ENCODE measurements around the gene SYNE1.
"Not testable (repeated sequence)": the region's sequence is repeated elsewhere in the genome, so short reads cannot be mapped to it uniquely, and the experiment has no call there.

SYNE1 gene, protein sequence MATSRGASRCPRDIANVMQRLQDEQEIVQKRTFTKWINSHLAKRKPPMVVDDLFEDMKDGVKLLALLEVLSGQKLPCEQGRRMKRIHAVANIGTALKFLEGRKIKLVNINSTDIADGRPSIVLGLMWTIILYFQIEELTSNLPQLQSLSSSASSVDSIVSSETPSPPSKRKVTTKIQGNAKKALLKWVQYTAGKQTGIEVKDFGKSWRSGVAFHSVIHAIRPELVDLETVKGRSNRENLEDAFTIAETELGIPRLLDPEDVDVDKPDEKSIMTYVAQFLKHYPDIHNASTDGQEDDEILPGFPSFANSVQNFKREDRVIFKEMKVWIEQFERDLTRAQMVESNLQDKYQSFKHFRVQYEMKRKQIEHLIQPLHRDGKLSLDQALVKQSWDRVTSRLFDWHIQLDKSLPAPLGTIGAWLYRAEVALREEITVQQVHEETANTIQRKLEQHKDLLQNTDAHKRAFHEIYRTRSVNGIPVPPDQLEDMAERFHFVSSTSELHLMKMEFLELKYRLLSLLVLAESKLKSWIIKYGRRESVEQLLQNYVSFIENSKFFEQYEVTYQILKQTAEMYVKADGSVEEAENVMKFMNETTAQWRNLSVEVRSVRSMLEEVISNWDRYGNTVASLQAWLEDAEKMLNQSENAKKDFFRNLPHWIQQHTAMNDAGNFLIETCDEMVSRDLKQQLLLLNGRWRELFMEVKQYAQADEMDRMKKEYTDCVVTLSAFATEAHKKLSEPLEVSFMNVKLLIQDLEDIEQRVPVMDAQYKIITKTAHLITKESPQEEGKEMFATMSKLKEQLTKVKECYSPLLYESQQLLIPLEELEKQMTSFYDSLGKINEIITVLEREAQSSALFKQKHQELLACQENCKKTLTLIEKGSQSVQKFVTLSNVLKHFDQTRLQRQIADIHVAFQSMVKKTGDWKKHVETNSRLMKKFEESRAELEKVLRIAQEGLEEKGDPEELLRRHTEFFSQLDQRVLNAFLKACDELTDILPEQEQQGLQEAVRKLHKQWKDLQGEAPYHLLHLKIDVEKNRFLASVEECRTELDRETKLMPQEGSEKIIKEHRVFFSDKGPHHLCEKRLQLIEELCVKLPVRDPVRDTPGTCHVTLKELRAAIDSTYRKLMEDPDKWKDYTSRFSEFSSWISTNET (N-terminal part only)

DNA sequence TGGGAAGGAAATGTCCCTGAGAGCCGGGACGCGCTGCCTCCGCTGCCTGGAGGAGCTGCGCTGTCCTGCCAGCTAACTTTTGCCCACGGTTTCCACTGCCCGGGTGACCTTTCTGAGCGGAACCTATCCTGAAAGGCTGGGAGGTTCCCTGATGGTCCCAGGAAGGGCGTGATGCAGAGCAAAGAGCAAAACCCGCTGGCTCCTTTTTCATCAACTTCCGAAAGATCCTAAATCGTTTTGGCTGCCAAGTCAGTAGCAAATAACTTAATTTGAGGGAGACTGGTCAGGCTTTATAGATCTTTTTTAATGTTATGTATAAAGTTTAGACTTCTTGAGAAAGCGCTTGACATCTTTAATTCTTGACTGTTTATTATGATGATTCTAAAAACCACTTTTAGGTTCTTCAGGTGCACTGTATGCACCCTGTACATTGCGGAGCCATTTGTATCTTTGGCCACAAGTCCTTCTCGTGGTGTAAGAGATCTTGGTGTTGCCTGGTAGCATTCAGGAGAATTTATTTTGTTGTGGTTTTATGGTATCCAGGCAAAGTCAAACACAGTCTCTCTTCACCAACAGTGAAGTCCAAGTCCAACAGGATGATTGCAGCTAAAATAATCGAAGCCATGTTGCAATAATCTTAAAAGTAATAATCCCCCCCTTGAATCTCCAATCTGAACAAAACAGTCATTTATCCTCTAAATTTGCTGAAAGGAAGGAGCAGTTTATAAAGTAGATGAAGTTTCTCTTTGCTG lies at the start of gene SYNE1:
Gene SYNE1 (minus strand): TSS at position 67 of the 752 bp plus-strand sequence. CDS start 9,031 bp downstream, outside the sequence.
- Histone ChIP-seq H3K36me3 (ENCODE audit: control insufficient read depth, insufficient read depth, low read length) (no peaks in the 10 kb centered on the region), H3K9ac (ENCODE audit: low read length) (peak within 1 kb of the TSS; percentile 17), H3K4me3 (ENCODE audit: low read length) (peak within 1 kb of the TSS; percentile 72), H3K27me3 (ENCODE audit: control insufficient read depth, insufficient read depth, low read length) (peaks cover 3% of the 10 kb centered on the region), H3K4me1 (ENCODE audit: control insufficient read depth, insufficient read depth, low read length) (peaks cover 7% of the 10 kb centered on the region), H3K27ac (ENCODE audit: low read depth, low read length) (peak within 1 kb of the TSS; percentile 68)

DNA sequence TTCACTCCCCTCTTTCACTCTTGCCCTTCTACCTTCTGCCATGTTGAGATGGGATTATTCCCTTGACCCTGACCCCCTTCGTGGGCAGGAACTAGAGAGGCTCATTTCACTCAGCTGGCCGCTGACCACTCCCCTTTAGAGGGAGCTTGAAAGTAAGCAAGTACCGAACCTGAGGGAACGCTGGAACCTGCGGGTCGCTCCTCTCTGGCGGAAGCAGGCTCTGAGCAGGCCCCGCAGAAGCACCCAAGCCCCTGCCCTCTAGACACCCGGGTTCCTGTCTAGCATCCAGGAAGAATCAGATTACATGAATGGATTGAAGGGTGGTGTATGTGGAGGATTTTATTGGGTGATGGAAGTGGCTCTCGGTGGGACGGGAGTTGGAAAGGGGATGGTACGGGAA lies 48.7 kb upstream of the SYNE1 start:
- Histone ChIP-seq H3K27me3 (ENCODE audit: control insufficient read depth, insufficient read depth, low read length) (no peaks in the 10 kb centered on the region), H3K4me3 (ENCODE audit: low read length) (no peak overlapping the region), H3K27ac (ENCODE audit: low read depth, low read length) (no peak overlapping the region)

DNA sequence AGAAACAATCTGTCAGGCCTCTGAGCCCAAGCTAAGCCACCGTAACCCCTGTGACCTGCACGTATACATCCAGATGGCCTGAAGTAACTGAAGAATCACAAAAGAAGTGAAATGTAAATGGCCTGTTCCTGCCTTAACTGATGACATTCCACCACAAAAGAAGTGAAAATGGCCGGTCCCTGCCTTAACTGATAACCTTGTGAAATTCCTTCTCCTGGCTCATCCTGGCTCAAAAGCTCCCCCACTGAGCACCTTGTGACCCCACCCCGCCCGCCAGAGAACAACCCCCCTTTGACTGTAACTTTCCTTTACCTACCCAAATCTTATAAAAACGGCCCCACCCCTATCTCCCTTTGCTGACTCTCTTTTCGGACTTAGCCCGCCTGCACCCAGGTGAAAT lies 45.8 kb upstream of the SYNE1 start:
- not testable (repeated sequence) for H3K4me3 ChIP-seq (ENCODE audit: low read length); H3K27me3 ChIP-seq (ENCODE audit: control insufficient read depth, insufficient read depth, low read length); H3K27ac ChIP-seq (ENCODE audit: low read depth, low read length); H3K36me3 ChIP-seq (ENCODE audit: control insufficient read depth, insufficient read depth, low read length); H3K9ac ChIP-seq (ENCODE audit: low read length); H3K4me1 ChIP-seq (ENCODE audit: control insufficient read depth, insufficient read depth, low read length)

More for the DNA sequence above, 48.7 kb upstream of the SYNE1 start:
- no peak overlapping the region for H3K9ac ChIP-seq (ENCODE audit: low read length)
- H3K4me1 ChIP-seq (ENCODE audit: control insufficient read depth, insufficient read depth, low read length), result no peaks in the 10 kb centered on the region
- H3K36me3 ChIP-seq (ENCODE audit: control insufficient read depth, insufficient read depth, low read length), result no peaks in the 10 kb centered on the region

DNA sequence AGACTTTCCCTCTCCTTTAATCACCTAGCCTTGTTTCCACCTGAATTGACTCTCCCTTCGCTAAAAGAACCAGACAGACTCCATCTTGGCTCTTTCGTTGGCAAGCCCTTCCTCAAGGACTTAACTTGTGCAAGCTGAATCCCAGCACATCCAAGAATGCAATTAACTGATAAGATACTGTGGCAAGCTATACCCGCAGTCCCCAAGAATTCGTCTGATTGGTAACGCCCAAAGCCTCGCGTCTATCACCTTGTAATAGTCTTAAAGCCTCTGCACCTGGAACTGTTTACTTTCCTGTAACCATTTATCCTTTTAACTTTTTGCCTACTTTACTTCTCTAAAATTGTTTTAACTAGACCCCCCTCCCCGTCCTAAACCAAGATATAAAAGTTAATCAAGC lies 45.0 kb upstream of the SYNE1 start:
- Histone ChIP-seq H3K27ac (ENCODE audit: low read depth, low read length) (no peak overlapping the region), H3K36me3 (ENCODE audit: control insufficient read depth, insufficient read depth, low read length) (no peaks in the 10 kb centered on the region), H3K9ac (ENCODE audit: low read length) (no peak overlapping the region), H3K4me1 (ENCODE audit: control insufficient read depth, insufficient read depth, low read length) (no peaks in the 10 kb centered on the region), H3K27me3 (ENCODE audit: control insufficient read depth, insufficient read depth, low read length) (no peaks in the 10 kb centered on the region), H3K4me3 (ENCODE audit: low read length) (no peak overlapping the region)

DNA sequence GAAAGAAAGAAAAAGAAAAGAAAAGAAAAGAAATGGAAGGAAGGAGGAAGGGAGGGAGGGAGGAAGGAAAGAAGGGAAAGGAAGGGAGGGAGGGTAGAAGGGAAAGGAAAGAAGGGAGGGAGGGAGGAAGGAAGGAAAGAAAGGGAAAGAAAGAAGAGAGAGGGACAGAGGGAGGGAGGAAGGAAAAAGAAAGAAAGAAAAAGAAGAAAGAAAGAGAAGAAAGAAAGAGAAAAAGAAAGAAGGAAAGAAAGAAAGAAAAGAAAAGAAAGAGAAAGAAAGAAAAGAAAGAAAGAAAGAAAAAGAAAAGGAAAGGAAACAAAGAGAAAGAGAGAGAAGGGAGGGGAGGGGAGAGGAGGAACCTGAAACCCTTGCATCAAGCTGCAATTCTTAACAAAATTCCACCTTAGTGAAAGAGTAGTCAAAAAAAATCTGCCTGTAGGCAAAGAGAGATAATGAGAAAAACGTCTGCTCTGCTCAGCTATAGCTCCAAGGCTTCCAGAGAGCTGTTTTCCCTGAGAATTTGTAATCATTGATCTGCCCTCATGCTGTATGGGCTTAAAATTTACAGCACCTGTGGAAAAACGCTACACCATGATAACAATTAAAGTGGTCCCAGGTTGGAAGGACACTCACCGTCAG lies 43.8 kb upstream of the SYNE1 start:
- Histone ChIP-seq H3K9ac (ENCODE audit: low read length) (no peak overlapping the region), H3K36me3 (ENCODE audit: control insufficient read depth, insufficient read depth, low read length) (no peaks in the 10 kb centered on the region), H3K4me3 (ENCODE audit: low read length) (no peak overlapping the region)

DNA sequence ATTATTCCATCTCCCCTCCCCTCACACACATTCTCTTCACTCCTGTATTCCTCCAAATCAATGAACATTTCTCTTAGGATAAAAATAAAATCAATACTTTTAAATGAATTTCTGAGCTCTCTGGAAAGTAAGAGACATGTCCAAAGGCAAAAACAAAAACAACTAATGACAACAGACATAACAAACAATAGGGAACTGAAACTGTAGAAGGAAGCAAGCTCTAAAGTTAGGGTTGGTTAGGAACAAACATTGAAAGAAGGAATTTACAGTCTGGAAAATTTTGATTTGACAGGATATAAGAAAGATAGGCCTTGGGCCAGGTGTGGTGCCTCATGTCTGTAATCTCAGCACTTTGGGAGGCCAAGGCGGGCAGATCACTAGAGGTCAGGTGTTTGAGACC lies 43.0 kb upstream of the SYNE1 start:
- Histone ChIP-seq H3K4me3 (ENCODE audit: low read length) (no peak overlapping the region), H3K4me1 (ENCODE audit: control insufficient read depth, insufficient read depth, low read length) (no peaks in the 10 kb centered on the region), H3K27me3 (ENCODE audit: control insufficient read depth, insufficient read depth, low read length) (no peaks in the 10 kb centered on the region), H3K27ac (ENCODE audit: low read depth, low read length) (no peak overlapping the region), H3K9ac (ENCODE audit: low read length) (no peak overlapping the region), H3K36me3 (ENCODE audit: control insufficient read depth, insufficient read depth, low read length) (no peaks in the 10 kb centered on the region)

More for the DNA sequence above, 43.8 kb upstream of the SYNE1 start:
- no peaks in the 10 kb centered on the region for H3K4me1 ChIP-seq (ENCODE audit: control insufficient read depth, insufficient read depth, low read length)
- H3K27ac ChIP-seq (ENCODE audit: low read depth, low read length), result no peak overlapping the region
- no peaks in the 10 kb centered on the region for H3K27me3 ChIP-seq (ENCODE audit: control insufficient read depth, insufficient read depth, low read length)

DNA sequence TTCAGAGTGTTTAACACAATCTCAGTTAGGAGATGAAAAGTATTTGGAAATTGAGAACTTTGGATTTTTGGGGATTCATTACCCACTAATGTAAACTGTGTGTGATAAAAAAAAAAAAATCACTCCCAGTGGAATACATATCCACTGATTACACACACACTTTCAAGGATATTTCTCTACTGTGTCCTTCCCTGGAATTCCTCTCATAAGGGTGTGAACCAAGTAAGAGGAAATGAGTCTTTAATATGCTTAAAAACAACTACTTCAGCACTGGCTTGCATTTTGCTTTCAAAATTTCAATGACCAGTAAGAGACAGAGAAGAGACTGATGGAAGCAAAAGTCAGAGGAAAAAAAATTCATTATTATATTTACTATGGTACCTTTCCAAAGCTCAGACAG lies 36.1 kb upstream of the SYNE1 start:
- no peaks in the 10 kb centered on the region for H3K4me1 ChIP-seq (ENCODE audit: control insufficient read depth, insufficient read depth, low read length)
- no peak overlapping the region for H3K4me3 ChIP-seq (ENCODE audit: low read length)
- no peaks in the 10 kb centered on the region for H3K36me3 ChIP-seq (ENCODE audit: control insufficient read depth, insufficient read depth, low read length)
- H3K27me3 ChIP-seq (ENCODE audit: control insufficient read depth, insufficient read depth, low read length), result no peaks in the 10 kb centered on the region
- no peak overlapping the region for H3K27ac ChIP-seq (ENCODE audit: low read depth, low read length)
- no peak overlapping the region for H3K9ac ChIP-seq (ENCODE audit: low read length)

DNA sequence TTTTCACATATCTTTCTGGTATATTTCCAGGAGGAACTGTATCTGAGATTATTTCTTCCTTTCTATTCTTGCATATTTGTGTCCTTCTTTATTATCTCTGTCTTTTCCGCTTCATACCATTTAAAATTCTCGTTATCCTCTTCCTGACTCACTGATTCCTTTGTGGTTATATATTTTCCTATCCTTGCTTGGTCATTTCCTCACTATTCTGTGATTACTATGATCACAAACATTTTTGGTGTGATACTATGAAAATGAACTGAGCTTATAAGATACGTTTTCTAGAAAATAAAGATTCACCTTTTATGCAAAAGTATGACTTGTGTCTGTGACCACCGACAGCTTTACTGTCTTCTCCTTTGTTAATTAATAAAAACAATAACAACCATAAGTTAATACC lies 34.0 kb upstream of the SYNE1 start:
- H3K9ac ChIP-seq (ENCODE audit: low read length), result no peak overlapping the region
- no peaks in the 10 kb centered on the region for H3K36me3 ChIP-seq (ENCODE audit: control insufficient read depth, insufficient read depth, low read length)
- H3K4me1 ChIP-seq (ENCODE audit: control insufficient read depth, insufficient read depth, low read length), result no peaks in the 10 kb centered on the region
- H3K4me3 ChIP-seq (ENCODE audit: low read length), result no peak overlapping the region
- H3K27me3 ChIP-seq (ENCODE audit: control insufficient read depth, insufficient read depth, low read length), result no peaks in the 10 kb centered on the region
- no peak overlapping the region for H3K27ac ChIP-seq (ENCODE audit: low read depth, low read length)

DNA sequence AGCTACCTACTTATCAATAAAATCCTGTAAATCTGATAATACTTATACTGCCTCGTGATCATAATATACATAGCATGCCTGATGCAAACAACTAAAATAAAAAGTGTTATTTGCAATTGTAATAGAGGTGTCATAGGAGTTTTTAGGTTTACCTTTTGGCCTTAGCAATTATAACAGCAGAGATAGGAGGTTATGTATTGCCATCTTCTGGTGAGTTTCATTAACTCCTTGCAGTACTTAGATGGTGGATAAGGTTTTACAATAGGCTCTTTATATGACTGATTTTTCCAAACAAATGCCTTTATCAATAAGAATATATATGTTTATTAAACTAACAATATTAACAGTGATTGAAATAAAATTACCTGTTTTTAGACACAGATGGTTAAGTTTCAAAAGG lies 32.7 kb upstream of the SYNE1 start:
- Histone ChIP-seq H3K27ac (ENCODE audit: low read depth, low read length) (no peak overlapping the region), H3K36me3 (ENCODE audit: control insufficient read depth, insufficient read depth, low read length) (no peaks in the 10 kb centered on the region), H3K4me1 (ENCODE audit: control insufficient read depth, insufficient read depth, low read length) (no peaks in the 10 kb centered on the region), H3K27me3 (ENCODE audit: control insufficient read depth, insufficient read depth, low read length) (no peaks in the 10 kb centered on the region), H3K9ac (ENCODE audit: low read length) (no peak overlapping the region), H3K4me3 (ENCODE audit: low read length) (no peak overlapping the region)

DNA sequence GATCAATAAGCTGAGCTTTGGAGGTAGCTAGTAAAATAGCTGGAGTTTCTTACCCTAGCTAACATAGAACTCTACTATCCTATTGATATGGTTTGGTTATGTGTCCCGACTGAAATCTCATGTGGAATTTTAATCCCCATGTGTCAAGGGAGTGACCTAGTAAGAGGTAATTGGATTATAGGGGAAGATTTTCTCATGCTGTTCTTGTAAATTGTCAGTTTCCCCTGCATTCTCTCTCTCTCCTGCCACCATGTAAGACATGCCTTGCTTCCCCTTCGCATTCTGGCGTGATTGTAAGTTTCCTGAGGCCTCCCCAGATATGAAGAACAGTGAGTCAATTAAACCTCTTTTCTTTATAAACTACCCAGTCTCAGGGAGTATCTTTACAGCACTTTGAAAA lies 24.6 kb upstream of the SYNE1 start:
- H3K4me3 ChIP-seq (ENCODE audit: low read length), result no peak overlapping the region
- no peaks in the 10 kb centered on the region for H3K36me3 ChIP-seq (ENCODE audit: control insufficient read depth, insufficient read depth, low read length)
- no peak overlapping the region for H3K27ac ChIP-seq (ENCODE audit: low read depth, low read length)
- H3K27me3 ChIP-seq (ENCODE audit: control insufficient read depth, insufficient read depth, low read length), result no peaks in the 10 kb centered on the region
- H3K4me1 ChIP-seq (ENCODE audit: control insufficient read depth, insufficient read depth, low read length), result no peaks in the 10 kb centered on the region
- no peak overlapping the region for H3K9ac ChIP-seq (ENCODE audit: low read length)

DNA sequence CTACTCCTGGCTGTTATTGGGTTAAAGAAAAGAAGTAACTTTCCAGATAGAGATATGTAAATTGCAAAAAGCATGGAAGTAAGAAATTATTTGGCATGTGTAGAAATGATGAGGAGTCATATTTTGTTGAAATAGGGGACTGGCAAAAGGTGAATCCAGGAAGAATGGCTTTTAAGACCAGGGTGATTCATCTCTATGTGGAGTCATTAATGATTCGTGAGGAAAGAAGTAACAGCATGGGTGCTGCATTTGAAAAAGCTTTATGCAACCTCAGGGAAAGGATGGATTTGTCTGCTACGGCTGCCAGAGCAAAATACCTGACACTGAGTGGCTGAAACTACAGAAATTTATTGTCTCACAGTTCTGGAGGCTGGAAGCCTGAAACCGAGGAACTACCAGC lies 14.8 kb upstream of the SYNE1 start:
- Histone ChIP-seq H3K4me1 (ENCODE audit: control insufficient read depth, insufficient read depth, low read length) (no peaks in the 10 kb centered on the region), H3K27ac (ENCODE audit: low read depth, low read length) (no peak overlapping the region), H3K9ac (ENCODE audit: low read length) (no peak overlapping the region), H3K36me3 (ENCODE audit: control insufficient read depth, insufficient read depth, low read length) (no peaks in the 10 kb centered on the region), H3K27me3 (ENCODE audit: control insufficient read depth, insufficient read depth, low read length) (no peaks in the 10 kb centered on the region), H3K4me3 (ENCODE audit: low read length) (no peak overlapping the region)
